ENCODE data around the gene BMP5.
"Not testable (repeated sequence)": the region's sequence is repeated elsewhere in the genome, so short reads cannot be mapped to it uniquely, and the experiment has no call there.

Gene BMP5

DNA sequence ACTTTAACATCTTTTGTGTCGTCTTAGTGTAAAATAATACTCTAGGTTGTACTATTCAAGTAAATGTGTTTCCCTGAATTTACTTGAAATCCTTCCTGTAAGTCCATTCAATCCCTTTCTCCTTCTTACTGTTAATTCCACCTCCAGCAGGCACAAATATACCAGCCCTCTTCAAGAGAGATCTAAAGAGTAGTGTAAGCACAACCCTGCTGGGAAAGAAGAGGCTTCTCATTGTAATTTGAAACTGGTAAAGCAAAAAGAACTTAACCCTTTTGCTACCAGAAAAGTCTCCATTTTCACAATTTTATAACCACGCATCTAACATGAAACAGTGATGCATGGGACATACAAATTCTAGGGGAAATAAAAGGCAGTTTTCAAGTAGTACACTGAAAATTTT is at the start of gene BMP5:
BMP5 (minus strand) TSS at position 191 of the 400 bp plus-strand sequence. CDS start 725 bp downstream, outside the sequence.
- no peak for DNase-seq

DNA sequence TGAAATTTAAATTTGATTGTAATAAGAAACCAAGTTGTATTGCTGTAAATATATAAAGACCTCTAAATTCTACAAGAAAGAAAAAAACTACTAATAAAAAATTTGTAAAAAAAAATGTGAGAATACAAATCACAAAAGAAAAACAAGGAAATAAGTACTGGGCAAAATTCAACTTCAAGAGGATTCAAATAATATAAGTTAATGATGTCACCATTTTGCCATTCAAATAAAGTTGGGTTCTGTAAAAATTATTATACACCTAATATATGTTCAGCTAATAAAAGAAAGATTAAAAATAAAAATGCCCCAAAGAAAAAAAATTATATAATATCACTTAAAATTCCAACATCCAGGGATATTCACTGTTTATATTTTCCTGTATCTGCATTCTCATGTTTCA is 47.0 kb upstream of the BMP5 start:
- DNase-seq = no peak

DNA sequence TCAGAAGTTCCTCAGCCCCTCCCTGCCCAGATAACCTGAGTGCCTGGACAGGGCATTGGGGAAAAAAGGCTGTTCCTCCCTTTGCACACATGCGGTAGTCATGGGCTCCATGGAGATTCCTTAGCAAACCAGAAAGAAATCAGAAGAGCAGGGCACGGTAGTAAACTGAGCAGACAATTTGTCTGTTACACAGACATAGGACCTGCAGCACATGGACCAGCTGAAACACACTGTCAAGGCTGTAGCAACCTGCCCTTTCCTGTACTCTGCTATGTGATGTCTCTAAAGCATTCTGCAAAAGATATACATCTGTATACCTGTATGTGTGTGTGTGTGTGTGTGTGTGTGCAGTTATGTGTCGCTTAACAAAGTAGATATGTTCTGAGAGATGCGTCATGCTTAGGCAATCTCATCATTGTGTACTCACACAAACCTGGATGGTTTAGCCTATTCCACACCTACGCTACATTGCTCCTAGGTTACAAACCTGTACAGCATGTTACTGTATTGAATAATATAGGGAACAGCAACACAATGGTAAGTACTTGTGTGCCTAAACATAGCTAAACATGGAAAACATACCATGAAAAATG is 44.4 kb upstream of the BMP5 start:
- DNase-seq = no peak

DNA sequence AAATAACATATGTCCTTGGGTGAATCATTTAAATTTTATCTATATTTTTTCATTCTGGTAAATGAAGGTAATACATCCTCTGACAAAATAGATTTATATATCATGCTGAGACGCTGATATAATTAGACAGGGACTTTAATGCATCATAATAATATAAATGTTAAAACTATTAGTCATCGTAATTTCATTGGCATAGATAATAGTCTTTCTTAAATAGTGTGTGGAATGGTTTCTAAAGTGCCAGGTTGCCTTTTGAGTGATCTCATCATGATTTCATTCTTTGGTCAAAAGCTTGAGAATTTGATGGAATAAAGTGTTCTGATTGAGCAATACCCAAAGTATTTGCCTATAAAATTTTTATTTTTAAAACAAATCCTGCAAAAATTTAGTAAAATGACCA is 43.2 kb upstream of the BMP5 start:
- DNase-seq = no peak

DNA sequence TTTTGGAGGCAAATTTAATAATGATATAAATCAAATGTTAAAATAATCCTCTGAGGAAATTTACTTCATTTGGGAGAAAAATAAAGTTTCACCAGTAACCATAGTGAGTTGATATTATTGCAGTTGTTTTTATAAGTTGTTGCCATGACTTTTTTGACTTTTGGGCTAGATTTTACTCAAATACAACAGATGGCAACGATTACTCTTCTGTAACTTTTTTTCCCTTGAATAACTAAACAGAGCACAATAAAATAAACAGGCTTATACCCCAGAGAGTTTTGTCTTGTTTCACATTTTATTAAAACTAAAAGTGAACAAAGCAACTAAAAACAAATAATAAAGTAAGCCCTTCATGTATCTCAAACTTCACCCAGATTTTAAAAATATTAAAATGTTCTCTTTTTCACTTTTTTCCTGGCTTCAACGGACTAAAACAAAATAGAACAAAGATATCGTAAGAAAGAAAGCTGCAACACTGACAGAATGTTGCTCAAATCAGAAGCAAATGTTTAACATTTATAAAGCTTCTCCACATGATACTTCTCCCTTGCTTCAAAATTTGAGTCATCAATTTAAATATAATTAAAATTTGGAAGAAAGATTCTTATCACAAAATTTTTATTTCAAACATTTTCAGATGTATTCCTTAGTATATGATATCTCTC is 42.5 kb upstream of the BMP5 start:
- no peak for DNase-seq

DNA sequence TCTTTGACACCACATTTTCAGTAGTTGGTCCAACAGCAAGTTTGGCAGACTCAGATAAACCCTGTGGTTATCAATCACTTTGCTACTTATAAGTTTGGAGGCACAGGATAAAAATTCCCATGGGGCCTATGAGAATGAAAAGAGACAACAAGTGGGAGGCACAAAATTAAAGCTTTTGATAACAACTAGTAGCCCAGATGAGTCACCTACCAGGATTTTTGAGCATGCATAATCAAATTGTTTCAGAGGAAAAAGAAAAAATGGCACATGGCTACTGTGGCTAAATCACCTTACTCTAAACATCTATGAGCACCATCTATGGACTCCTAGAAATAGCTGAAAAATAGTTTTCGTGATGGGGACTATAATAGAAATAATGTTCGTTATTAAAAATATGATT is 40.8 kb upstream of the BMP5 start:
- no peak for DNase-seq

DNA sequence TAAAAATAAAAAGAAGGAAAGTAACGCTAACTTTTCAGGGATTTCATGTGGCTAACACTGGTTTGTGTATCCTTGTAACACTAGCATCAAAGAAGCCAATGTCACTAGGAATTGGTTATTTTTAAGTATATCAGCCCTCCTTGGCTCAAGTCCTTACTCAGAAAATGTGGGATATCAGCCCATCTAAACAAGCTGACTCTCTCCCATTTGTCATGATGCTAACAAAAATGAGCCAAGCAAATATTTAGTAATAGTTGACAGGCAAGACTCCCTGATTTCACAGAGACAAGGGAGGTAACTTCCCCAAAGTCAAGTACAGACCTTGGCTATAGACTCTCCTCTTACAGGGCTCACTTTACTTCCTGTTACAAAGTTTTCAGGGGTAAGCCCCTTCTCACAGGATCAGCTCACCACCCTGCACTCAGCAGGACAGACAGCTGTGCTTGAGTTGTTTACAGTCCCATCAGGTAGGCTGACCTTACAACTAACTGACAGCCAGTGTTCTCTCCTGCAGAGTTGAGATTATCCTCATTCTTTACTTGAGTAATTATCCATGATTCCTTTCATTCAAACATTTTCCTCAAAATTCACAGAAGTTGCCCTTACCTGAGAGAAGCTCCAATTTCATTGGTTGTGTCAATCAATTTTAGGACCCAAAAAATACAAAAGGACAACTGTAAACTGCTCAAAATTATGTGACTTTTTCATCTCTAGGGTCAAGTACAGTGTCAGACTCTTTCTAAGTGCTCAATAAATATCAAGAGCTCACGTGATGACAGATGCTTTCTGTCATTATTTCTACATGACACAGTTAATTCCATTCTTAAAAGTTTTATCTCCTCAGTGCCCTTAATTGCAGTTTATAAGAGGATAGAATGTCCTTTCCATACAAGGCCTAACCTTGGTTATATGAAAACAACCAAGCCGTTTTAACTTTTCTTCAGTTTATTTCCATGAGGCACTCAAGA is 38.1 kb upstream of the BMP5 start:
- no peak for DNase-seq

DNA sequence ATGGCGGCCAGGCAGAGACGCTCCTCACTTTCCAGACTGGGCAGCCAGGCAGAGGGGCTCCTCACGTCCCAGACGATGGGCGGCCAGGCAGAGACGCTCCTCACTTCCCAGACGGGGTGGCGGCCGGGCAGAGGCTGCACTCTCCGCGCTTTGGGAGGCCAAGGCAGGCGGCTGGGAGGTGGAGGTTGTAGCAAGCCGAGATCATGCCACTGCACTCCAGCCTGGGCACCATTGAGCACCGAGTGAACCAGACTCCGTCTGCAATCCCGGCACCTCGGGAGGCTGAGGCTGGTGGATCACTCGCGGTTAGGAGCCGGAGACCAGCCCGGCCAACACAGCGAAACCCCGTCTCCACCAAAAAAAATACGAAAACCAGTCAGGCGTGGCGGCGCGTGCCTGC is 35.1 kb upstream of the BMP5 start:
- not testable (repeated sequence) for DNase-seq

DNA sequence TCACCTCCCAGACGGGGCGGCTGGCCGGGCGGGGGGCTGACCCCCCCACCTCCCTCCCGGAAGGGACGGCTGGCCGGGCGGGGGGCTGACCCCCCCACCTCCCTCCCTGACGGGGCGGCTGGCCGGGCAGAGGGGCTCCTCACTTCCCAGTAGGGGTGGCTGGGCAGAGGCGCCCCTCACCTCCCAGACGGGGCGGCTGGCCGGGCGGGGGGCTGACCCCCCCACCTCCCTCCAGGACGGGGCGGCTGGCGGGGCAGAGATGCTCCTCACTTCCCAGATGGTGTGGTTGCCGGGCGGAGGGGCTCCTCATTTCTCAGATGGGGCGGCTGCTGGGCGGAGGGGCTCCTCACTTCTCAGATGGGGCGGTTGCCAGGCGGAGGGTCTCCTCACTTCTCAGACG is 34.5 kb upstream of the BMP5 start:
- not testable (repeated sequence) for DNase-seq

DNA sequence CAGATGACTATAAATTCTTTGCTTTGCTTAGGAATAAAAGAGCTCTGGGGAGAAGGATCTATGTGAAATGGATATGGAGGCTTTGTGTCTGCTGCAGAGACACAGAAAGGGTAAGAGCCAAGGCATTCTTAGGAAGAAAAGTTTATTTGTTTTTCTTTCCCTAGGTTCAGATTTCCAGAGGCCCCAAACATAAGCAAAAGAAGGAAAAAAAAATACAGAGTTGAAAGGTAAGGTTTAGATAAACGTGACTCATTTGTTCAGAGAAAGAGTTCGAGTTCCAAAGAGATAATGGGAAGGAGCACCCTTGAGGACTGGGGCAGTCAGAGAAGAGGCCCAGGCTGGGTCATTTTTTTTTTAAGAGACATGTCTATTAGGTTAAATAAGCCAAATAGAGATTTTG is 27.4 kb upstream of the BMP5 start:
- DNase-seq = no peak

DNA sequence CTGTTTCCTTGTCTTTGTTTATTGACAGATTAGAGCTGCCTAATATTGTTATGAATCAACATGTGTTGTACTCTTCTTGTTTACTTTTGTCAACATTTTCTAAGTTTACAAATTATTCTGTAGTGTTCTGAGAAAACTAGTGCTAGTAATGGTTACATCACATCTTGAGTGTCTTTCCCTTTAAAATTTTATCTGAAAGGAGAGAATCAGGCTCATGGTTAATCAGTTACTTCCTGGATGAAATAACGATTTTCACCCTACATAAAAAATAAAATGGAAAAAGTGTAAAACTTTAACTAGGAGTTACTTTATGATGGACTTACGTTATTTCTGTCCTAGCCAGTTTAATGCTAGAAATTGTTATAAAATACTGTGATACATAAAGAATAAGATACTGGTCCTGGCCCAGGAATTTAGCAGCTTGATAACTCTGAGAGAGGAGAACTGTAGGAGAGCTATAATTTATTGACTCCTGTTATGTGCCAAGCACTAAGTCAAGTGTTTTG is 26.4 kb upstream of the BMP5 start:
- DNase-seq = no peak

DNA sequence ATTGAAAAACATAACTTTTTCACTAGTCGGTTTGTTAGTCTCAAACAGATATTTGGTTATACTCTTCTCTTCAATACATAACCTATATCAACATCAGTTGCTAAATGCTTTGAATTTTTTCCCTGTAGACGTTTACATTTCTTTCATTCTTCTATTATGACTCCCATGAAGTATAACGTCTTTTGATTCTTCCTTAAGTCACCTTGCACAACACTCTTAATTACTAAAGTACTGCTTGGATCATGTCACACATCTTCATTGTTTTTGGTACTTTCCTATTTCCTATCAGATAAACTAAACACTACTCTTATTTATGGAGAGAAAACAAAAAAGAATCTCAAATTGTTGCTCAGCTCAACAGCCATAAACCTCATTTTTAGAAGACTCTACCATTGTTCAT is 23.0 kb upstream of the BMP5 start:
- no peak for DNase-seq

DNA sequence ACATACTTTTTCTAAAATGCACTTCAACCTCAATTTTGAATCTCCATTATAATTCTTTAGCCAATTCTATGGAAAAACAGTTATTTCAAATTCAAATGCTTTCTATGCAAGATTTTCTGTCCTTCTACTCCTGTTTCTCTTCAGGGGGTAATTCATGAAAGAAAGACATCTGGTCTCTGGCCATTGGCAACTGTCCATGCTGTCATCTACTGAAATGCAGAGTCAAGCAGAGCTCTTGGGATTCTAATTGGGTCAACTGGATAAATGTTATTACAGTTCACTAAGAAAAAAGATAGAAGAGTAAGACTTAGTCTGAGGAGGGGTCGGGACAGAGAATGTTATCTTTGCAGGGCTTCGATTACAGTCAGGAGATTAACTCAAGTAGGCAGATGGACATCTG is 22.0 kb upstream of the BMP5 start:
- no peak for DNase-seq

DNA sequence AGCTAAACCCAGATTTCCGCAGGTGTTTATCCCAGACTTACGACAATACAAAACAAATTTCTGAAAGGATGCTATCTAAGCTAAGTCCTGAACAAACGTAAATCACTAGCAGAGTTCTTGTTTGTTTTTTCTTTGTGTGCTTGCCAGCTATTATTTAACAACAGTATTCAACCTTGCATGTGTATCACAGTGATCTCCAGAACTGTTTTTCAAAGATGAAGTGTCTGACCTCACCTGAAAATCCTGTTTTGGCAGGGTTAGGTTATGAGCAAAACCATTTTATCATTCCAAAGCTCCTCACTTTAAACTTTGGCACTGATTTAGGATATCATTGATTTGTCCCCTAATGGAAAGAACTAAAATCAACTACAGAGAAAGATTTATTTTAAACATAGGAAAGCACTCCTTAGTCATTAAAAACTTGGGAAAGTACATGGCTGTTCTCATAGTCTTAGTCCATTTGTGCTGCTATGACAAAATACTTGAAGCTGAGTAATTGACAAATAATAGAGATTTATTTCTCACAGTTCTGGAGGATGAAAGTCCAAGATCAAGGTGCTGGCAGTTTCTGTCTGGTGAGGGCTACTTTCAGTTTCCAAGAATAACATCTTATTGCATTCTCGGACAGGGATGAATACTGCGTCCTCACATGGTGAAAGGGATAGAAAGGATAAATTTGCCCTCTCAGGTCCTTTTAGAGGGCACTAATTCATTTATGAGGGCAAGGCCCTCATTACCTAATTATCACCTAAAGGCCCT is 20.8 kb upstream of the BMP5 start:
- DNase-seq = no peak

DNA sequence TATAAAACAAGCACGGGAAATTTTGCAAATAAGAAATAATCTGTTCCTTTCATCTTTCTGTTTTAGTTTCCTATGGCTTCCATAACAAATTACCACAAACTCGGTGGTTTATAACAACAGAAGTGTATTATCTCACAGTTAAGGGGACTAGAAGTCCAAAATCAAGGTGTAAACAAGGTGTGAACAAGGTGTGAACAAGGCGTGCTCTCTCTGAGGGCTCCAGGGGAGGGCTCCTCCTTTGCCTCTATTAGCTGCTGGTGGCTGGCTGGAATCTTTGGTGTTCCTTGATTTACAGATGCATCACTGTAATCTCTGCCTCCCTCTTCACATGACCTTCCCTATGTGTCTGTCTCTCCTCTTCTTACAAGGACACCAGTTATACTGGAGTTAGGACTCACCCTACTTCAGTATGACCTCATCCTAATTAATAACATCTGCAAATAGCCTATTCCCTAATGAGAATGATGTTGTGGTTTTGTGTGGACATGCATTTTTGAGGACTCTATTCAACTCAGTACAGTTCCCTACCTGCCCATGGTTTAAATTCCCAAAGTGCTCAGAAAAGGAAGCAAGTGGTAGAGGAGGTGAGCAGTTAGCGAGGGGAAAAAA is 17.5 kb upstream of the BMP5 start:
- no peak for DNase-seq

DNA sequence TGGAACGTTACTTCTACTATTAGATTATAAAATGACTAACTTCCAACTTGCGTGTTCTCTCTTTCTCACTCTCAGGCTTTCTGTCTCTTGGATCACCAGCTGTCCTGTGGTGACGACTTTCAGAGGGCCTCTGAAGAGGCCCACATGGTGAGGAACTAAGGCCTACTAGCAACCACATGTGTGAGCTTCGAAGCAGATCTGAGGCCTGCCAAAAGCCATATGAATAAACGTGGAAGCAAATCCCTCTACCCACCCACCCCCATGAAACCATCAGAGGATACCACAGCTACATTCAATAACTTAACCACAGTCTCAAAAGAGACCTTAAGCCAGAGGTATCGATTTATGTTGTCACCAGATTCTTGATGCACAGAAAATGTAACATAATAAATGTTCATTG is 13.5 kb upstream of the BMP5 start:
- no peak for DNase-seq

DNA sequence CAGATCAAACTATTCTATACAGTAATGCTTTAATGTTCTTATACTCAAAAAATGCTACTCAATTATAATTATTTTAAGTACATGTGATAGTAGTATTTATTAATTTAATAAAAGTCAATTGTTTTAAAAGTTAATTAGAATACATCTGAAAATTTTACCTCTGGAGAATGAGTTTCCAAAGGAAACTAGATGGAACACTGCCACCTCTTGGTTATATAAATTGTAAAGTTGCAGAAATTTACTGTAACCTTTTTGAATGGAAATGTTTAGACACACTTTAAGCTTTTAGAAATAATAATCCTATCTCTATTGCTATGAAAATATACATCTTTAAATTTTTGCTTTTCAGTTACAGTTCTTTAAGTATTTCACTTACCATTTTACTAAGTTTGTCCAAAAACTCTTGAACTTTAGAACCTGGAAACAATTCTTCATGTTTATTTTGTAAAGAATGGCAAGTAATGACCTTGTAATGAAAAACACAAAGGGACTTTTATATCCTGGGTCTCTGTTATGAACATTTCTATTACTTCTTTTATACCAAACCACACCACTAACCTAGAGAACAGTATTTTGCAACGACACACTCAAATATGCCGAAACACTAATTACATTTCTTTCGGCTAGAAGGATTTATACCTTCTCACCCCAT is 10.9 kb upstream of the BMP5 start:
- DNase-seq = peak; percentile 1 to 19 (median 4)

DNA sequence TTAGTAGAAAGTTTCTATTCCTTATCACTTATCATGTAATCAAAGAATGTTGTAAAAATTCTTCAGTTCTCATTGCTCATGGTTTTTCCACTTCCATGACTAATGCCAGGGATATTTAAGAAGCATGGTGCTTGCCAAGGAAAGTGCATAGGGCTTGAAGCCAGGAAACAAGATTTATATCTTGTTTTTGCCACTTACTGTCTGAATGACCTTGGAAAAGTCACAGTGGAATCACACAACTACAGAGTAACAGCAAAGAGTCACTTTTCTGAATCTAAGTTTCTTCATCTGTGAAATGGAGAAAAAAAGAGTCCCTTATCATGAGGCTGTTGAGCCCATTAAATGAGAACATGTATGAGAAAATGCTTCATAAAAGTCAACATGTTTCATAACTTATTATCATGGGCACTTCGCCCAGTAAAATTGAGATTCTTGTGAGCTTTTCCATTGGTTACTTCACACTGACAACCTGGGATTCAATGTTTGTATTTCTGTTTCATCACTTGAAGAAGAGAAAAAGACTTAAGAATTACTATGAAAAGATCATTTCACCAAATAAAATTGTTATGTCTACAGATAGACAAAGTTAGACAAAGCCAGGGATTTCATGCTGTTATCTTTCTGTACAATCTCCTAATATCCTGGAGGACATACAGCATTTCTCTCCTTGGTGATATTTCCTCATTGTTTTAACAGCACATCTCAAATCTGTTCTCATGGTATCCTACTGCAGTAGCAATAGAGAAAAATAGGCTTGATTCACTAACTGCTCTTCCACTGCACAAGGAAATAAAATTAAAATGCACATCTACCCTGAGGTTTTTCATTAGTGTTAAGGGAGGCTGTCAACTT is 7.6 kb upstream of the BMP5 start:
- DNase-seq = no peak

DNA sequence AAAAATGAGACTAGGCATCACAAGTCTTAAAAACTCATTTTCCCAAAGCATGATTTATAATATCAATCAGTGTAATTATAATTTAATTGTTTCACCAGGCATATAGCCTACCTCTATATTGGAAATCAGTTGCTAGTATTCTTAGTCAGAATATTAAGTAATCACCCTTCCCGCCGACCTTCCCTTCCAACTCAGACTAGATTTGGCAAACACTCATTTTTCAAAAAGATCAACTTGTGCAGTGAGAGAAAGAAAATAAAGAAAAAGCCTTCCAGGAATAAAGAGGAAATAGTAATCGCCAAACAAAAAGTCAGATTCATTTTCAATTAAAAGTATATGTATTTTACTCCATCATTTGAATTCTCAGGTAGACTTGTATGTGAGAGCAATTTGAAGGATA is 1.9 kb upstream of the BMP5 start:
- no peak for DNase-seq

DNA sequence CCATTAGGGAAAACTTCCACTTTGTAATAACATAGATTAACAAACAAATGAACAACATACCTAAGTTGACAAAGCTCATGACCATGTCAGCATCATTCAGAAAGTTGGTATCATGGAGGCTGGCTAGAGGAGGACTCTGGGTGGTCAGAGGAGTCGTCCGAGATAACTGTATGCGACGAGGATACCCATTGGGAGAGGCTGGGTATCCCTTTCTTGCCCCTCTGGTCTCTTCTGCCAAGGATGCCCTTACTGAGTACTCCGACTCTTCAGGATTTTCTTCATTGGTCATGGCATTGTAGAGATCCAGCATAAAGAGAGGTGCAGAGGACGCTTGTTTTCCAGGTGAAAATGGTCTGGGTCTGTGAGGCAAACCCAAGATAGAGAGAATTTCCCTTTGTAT is 1.1 kb downstream of the BMP5 start:
- DNase-seq = no peak

DNA sequence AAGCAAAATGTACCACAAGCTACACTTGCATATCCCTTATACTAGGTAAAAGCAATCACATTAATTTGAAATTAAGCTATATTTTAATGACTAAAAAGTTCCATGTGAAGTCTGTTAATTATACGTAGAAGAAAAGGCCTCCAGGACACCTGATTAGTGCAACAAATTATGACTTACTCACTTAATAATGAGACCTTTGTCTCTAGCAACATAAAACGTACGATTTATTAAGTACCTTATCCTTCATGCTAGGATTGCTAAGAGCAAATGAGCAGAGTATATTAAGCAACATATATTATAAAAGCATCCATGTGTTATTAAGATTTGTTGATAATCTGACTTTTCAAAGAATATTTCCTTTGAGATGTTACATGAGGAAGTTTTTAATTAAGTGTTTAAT is 2.5 kb downstream of the BMP5 start:
- DNase-seq = no peak
